NCI-H2029 treated with DMSO at 0.1 percent for 48 hours (cell line): ENCODE measurements around the gene HIP1.
"Not testable (repeated sequence)": the region's sequence is repeated elsewhere in the genome, so short reads cannot be mapped to it uniquely, and the experiment has no call there.

Experiments used
- DNase-seq: peaks from one replicate; lab custom pipeline; 2025; lab: John Stamatoyannopoulos, UW

The HIP1 gene

DNA sequence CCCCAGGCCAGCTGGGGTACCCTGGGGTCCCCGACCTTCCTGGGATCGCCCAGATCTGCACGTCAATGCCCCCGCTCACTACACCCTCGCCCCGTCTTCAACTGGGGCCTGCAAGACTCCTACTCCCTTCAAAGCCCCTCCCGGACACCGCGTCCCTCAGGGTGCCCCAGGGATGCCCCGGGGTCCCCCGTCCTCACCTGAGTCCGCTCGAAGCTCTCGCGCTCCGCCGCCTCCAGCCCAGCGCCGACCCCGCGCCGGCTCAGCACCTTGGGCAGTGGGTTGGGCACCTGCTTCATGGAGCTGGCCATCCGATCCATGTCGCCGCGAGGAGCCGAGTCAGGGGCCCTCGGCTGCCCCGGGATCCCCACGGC is at the start of gene HIP1:
TSS of gene HIP1 (minus strand) at position 338 of the 371 bp plus-strand sequence. CDS start at position 317, 21 bp downstream.
- no peak for DNase-seq

DNA sequence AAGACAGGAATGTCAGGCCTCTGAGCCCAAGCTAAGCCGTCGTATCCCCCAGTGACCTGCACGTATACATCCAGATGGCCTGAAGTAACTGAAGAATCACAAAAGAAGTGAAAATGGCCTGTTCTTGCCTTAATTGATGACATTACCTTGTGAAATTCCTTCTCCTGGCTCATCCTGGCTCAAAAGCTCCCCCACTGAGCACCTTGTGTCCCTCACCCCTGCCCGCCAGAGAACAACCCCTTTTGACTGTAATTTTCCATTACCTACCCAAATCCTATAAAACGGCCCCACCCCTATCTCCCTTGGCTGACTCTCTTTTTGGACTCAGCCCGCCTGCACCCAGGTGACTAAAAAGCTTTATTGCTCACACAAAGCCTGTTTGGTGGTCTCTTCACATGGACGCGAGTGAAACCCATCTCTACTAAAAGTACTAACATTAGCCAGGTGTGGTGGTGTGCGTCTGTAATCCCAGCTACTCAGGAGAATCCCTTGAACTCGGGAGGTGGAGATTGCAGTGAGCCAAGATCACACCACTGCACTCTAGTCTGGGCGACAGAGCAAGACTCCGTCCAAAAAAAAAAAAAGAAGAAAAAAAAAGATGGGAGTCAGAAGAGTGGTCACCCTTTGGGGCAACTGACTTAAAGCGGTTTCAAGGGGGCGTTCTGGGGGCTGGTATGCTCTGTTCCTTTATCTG is 49.6 kb upstream of the HIP1 start:
- not testable (repeated sequence) for DNase-seq

DNA sequence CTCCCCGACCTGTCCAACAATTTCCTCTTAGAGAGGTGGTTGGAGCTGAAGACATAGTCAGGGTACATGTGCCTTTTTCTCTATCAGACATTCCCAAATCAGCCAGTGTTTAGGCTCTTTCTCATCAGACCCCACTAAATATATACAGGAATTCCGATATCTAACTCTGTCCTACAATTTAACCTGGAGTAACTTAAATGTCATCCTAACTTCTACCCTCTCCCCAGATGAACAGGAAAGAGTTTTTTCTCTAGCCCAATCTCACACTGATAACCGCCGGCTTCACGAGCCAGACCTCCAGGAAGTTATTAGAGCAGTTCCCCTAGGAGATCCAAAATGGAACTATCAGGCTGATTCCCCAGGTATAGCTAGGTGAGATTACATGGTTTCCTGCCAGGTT is 44.3 kb upstream of the HIP1 start:
- not testable (repeated sequence) for DNase-seq

DNA sequence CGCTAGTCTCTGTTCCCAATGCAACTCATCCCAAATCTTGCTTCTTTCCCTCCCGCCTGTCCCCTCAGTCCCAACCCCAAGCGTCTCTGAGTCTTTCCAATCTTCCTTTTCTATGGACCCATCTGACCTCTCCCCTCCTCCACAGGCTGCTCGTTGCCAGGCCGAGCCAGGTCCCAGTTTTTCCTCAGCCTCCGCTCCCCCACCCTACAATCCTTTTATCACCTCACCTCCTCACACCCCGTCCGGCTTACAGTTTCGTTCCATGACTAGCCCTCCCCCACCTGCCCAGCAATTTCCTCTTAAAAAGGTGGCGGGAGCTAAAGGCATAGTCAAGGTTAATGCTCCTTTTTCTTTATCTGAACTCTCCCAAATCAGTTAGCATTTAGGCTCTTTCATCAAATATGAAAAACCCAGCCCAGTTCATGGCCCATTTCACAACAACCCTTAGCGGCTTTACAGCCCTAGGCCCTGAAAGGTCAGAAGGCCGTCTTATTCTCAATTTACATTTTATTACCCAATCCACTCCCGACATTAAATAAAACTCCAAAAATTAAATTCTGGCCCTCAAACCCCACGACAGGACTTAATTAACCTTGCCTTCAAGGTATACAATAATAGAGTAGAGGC is 42.0 kb upstream of the HIP1 start:
- not testable (repeated sequence) for DNase-seq

DNA sequence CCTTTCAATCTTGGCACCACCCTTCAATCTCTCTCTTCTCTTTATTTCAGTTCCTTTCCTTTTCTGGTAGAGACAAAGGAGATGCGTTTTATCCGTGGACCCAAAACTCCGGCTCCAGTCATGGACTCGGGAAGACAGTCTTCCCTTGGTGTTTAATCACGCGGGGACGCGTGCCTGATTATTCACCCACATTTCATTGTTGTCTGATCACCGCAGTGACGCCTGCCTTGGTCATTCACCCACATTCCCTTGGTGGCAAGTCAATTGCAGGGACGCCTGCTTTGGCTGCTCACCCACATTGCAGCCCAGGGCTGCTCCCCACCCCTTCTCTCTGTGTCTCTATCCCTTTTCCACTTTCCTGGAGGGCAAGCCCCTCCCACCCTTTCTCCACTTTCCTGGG is 40.8 kb upstream of the HIP1 start:
- DNase-seq: not testable (repeated sequence)

DNA sequence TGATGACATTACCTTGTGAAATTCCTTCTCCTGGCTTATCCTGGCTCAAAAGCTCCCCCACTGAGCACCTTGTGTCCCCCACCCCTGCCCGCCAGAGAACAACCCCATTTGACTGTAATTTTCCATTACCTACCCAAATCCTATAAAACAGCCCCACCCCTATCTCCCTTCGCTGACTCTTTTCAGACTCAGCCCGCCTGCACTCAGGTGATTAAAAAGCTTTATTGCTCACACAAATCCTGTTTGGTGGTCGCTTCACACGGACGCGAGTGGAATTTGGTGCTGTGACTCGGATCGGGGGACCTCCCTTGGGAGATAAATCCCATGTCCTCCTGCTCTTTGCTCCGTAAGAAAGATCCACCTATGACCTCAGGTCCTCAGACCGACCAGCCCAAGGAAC is 40.3 kb upstream of the HIP1 start:
- not testable (repeated sequence) for DNase-seq

DNA sequence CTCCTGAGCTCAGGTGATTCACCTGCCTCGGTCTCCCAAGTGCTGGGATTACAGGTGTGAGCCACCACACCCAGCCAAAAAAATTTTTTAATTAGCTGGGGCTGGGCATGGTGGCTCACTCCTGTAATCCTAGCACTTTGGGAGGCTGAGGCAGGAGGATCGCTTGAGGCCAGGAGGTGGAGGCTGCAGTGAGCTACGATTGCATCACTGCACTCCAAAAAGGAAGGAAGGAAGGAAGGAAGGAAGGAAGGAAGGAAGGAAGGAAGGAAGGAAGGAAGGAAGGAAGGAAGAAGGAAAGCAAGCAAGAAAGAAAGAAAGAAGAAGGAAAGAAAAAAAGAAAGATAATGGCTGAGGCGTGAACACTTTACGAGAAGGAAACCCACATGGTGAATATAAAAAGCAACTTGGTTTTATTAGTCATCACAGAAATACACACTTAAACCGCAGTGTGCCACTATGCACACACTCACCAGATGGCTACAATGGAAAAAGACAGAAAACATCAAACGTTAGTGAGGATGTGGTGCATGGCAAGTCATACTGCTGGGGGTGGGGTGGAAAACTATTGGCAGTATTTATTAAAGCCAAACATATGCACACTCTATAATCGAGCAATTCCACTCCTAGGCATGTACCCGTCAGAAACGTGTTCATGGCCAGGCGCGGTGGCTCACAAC is 37.7 kb upstream of the HIP1 start:
- no peak for DNase-seq

DNA sequence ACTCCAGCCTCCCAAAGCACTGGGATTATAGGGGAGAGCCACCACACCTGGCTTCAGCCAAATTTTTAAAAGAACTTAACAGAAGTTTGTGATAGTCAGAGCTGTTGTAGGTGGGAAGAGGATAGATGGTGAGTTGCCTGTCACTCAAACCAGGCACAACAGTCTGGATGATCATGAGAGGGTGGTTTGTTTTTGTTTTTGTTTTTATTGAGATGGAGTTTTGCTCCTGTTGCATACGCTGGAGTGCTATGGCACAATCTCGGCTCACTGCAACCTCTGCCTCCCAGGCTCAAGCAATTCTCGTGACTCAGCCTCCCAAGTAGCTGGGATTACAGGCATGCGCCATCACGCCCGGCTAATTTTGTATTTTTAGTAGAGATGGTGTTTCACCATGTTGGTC is 35.2 kb upstream of the HIP1 start:
- DNase-seq: not testable (repeated sequence)

DNA sequence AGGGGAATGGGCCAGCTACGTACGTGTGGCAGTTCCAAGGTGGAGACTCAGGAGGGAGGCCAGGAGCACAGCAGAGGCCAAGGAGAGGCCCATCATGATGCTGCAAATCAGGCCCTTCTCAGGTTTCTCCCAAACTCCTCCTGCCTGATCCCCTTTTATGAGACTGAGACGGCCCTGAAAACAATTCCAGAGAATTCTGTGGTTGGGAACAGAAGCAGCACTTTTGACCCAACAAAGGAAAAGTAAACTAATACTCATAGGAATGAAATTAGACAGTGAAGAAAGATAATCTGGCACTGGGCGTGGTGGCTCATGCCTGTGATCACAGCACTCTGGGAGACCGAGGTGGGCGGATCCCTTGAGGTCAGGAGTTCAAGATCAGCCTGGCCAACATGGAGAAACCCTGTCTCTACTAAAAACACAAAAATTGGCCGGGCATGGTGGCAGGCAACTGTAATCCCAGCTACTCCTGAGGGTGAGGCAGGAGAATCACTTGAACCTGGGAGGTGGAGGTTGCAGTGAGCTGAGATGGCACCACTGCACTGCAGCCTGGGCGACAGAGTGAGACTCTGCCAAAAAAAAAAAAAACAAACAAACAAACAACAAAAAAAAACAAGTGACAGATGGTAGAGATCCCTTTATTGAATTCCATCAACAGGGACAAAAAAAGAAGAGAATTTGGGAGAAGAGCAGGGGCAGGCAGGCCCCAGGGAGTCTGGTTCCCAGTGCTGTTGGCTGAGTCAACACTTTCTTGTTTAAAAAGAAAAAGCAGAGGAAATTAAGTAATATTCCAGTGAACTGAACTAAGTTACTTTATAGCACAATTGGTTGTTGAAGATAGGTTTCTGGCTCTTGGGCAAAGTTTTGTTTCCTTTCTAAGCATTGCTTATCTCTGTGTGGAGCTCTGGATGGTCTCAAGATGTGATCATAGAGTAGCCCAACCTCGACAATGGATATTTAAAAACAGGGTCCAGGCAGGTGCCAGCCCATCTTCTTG is 33.6 kb upstream of the HIP1 start, which contains the start of gene CCL26:
TSS of gene CCL26 (minus strand) at position 131 of the 997 bp plus-strand sequence. CDS start at position 96, 35 bp downstream.
- DNase-seq: no peak

DNA sequence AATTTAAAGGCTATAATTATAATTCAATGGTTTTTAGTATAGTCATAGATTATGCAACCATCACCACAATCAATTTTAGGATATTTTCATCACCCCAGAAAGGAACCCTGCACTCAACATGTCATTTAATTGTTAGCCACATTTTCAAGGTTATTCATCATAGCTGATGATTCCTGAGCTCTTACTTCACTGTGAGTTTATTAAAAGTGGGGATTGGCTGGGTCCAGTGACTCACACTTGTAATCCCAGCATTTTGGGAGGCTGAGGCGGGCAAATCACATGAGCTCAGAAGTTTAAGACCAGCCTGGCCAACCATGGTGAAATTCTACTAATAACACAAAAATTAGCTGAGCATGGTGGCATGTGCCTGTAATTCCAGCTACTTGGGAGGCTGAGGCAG is 32.5 kb upstream of the HIP1 start:
- DNase-seq: no peak

DNA sequence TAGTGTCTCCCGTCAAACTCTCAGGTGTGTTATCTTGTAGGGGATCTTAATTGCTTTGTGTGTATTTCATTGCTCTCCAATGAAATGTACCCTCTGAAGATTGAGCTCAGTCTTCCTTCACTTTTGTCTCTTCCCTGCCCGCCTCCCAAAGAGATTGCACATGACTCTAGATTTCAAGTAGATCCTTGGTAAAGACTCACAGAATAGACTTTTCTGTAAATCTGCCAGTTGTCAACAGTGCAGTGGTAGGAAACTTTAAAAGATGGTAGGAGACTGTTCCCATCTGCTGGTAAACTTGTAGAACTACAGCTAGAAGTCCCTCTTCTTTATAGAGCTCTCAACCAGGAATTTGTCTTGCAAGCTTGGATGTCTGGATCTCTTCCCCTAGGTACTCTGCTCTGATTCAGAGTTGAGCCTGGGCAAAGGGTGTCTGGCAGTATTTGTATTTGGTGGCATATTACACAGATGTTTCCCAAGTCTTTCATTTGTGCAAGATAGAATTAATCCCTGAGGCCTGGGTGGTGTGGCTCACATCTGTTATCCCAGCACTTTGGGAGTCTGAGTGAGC is 23.7 kb upstream of the HIP1 start:
- DNase-seq: no peak

DNA sequence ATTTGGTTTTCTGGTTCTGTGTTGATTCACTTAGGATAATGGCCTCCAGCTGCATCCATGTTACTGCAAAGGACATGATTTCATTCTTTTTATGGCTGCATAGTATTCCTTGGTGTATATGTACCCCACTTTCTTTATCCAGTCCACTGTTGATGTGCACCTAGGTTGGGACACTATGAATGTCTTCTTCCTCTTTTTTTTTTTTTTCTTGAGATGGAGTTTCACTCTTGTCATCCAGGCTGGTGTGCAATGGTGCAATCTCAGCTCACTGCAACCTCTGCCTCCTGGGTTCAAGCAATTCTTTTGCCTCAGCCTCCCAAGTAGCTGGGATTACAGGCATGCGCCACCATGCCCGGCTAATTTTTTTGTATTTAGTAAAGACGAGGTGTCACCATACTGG is 23.1 kb upstream of the HIP1 start:
- not testable (repeated sequence) for DNase-seq

DNA sequence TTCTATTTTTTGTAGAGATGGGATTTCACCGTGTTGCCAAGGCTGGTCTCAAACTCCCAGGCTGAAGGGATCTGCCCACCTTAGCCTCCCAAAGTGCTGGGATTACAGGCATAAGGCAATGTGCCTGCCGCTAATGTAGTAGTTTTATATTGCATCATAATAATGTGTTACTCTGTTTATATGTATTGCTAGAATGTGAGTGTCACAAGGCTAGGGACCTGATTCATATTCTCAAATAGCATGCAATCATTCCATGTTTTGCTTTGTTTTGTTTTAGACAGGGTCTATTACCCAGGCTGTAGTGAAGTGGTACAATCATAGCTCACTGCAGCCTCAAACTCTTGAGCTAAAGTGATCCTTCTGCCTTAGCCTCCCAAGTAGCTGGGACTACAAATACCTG is 19.8 kb upstream of the HIP1 start:
- DNase-seq: no peak

DNA sequence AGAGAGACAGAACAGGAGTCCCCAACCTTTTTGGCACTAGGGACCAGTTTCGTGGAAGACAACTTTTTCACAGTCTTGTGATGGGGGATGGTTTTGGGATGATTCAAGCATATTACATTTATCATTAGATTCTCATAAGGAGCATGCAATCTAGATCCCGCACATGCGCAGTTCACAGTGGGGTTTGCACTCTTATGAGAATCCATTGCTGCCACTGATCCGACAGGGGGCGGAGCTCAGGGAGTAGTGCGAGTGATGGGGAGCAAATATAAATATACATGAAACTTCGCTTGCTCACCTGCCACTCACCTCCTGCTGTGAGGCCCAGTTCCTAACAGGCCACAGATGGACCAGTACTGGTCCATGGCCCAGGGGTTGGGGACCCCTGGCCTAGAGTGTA is 19.1 kb upstream of the HIP1 start:
- DNase-seq: no peak

DNA sequence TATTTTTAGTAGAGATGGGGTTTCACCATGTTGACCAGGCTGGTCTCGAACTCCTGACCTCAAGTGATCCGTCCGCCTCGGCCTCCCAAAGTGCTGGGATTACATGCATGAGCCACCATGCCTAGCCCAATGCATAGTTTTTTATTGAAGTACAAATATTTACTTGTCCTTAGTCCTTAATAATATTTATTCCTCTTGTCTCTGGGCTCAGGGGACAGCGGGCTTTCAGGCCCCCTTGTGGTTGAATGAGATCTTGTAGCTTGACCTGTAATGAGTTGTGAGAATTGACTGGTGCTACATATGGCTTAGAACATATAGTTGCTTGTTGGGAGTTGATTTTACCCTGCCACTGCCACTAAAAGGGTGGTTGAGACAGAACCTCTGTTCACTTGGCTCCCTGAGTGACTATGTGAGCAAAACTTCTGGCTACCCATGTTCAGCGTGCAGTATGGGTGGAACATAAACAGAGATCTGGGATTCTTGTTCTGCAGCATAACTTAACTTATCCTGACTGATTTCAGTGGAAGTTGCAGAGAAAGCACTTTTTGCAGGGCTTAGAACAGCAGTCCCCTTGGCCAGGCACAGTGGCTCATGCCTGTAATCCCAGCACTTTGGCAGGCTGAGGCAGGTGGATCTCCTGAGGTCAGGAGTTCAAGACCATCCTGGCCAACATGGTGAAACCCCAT is 18.4 kb upstream of the HIP1 start:
- no peak for DNase-seq

DNA sequence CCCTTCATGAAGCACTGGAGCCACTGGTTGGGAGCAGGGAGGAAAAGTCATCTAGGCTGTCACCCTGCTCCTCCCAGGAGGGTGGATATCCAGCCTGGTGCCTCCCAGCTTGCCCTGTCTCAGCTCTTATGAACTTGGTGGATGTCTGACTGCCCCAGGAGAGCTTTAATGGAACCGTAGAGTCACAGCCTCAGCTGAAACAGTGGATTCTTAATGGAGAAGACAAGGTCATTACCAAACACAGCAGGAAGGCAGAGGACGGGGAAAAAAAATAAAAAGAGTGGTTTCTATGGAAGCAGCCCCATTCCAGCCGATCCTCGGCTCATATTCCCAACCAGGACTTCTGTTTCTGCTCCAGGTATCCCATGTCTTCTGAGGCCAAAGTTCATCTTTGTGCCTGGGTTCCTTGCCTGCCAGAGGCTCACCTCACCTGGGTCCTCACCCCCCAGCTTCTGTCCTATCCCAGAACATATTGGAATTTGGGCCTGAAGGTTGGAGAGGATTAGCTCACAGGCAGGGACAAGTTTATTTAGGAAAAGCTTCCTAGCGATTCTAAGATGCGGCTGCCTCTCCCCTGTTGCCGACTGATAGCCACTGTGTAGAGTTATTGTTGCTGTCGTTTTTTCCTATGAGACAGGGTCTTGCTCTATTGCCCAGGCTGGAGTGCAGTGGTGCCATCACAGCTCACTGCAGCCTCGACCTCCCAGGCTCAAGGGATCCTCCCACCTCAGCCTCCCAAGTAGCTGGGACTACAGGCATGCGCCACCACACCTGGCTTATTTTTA is 17.7 kb upstream of the HIP1 start:
- DNase-seq: no peak

DNA sequence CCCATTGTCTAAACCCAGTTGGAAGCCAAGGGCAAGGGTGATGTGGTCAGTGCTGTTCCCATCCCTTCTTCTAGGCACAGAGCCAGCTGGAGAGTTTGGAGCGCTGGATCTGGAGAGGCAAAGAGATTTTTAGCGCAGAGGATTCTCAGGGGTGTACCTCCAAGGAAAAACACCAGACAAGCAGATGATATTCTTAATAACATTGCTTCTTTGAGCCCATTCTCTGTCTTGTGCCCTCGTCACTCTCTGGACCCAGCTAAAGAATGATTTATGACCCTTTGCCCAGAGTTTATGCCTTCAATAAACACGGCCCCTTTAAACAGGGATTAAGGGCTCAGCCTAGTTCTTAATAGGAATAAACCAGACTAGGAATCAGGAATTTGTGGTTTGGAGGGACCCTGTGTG is 4.7 kb upstream of the HIP1 start:
- no peak for DNase-seq

DNA sequence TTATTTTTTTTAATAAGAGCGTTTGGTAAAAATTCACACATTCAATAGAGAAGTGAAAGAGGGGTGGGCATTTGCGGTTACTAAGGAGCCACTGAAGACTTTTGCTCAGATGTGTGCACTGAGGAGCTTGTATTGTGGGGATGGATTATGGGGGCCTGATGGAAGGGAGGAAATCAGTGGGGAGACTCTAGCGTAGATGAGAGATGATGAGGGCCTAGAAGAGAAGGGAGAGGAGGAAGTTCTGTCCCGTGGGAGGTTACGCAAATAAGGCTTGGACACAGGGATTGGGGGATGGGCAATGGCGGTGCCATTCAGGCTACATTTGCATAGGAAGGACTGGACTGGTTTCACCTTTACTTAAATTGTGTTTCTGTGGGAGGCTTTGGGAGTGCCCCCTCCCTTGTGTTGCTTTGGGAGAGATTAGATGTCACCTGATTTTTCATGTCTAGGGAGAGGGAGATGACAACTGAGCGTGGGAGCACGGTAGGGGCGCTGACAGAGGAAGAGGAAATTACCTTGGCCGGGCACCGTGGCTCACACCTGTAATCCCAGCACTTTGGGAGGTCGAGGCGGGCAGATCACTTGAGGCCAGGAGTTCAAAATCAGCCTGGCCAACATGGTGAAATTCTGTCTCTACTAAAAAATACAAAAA is 2.2 kb upstream of the HIP1 start:
- no peak for DNase-seq

DNA sequence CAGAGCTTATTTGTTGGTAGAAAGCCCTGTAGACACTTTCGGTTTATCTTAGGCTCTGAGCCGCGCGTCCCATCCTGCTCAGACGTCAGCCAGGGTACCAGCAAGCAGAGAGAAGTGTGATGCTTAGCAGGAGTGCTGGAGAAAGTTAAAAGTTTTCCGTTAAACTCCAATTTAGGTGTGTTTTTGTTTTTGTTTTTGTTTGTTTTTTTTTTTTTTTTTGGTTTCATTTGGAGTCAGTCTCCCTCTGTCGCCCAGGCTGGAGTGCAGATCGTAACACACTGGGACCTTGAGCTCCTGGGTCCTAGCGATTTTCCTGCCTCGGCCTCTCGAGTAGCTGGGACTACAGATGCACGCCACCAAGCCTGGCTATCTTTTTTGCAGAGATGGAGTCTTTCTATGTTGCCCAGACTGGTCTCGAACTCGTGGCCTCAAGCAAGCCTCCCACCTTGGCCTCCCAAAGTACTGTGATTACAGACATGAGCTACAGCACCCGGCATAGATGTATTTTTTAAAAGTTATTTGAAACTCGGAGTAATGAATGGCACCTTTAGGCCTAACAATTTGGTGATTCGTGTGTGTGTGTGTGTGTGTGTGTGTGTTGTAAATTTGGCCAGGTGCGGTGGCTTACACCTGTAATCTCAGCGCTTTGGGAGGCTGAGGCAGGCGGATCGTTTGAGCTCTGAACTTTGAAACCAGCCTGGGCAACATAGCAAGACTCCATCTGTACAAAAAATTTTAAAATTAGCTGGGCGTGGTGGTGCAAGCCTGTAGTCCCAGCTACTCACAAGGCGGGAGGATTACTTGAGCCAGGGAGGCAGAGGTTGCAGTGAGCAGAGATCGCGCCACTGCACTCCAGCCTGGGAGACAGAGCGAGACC is 1.3 kb upstream of the HIP1 start:
- DNase-seq: no peak
